Measurements from ENCODE around the gene TGFBR2. TPM values are rescaled to one million over a fixed set of nuclear protein-coding genes. Genes with fewer than 3 reads are reported as not detected.

The TGFBR2 gene
- total RNA-seq, 1 donor from 2014 or later: 26.1 TPM

- Mint-ChIP-seq H3K27ac (no peak overlapping the region), H3K4me3 (no peak overlapping the region), H3K9me3 (no peaks in the 10 kb centered on the region), H3K27me3 (no peaks in the 10 kb centered on the region), H3K4me1 (ENCODE audit: unreplicated experiment) (peaks cover 27% of the 10 kb centered on the region), H3K36me3 (peaks cover 69% of the 10 kb centered on the region)
- DNase-seq (ENCODE audit: extremely low spot score, unreplicated experiment): no peak
- TF ChIP-seq CTCF (conservative IDR thresholded peaks at IDR 0.05): no peak
These were observed 70.9 kb downstream of the TGFBR2 start for GRCh38 chr3:30677347-30677685.

GRCh38 chr3:30679045-30679444 is 72.6 kb downstream of the TGFBR2 start:
- no peaks in the 10 kb centered on the region for H3K9me3 Mint-ChIP-seq
- H3K4me1 Mint-ChIP-seq (ENCODE audit: unreplicated experiment): peaks cover 33% of the 10 kb centered on the region
- H3K36me3 Mint-ChIP-seq: peaks cover 63% of the 10 kb centered on the region
- no peak for TF ChIP-seq CTCF (conservative IDR thresholded peaks at IDR 0.05)
- no peaks in the 10 kb centered on the region for H3K27me3 Mint-ChIP-seq
- no peak for DNase-seq (ENCODE audit: extremely low spot score, unreplicated experiment)
- H3K27ac Mint-ChIP-seq: no peak overlapping the region
- H3K4me3 Mint-ChIP-seq: no peak overlapping the region

- Mint-ChIP-seq H3K36me3 (peaks cover 52% of the 10 kb centered on the region), H3K27ac (peak overlapping the region; percentile 2), H3K27me3 (no peaks in the 10 kb centered on the region), H3K4me1 (ENCODE audit: unreplicated experiment) (peaks cover 34% of the 10 kb centered on the region), H3K4me3 (peak overlapping the region; percentile 7), H3K9me3 (no peaks in the 10 kb centered on the region)
- TF ChIP-seq CTCF (conservative IDR thresholded peaks at IDR 0.05): no peak
- DNase-seq (ENCODE audit: extremely low spot score, unreplicated experiment): no peak
These were observed 74.6 kb downstream of the TGFBR2 start for GRCh38 chr3:30680789-30681648.

GRCh38 chr3:30681649-30682211 is 75.3 kb downstream of the TGFBR2 start:
- H3K4me1 Mint-ChIP-seq (ENCODE audit: unreplicated experiment): peaks cover 34% of the 10 kb centered on the region
- no peak for TF ChIP-seq CTCF (conservative IDR thresholded peaks at IDR 0.05)
- H3K9me3 Mint-ChIP-seq: no peaks in the 10 kb centered on the region
- H3K27me3 Mint-ChIP-seq: no peaks in the 10 kb centered on the region
- H3K4me3 Mint-ChIP-seq: peak overlapping the region; percentile 0
- peaks cover 49% of the 10 kb centered on the region for H3K36me3 Mint-ChIP-seq
- DNase-seq (ENCODE audit: extremely low spot score, unreplicated experiment): no peak
- H3K27ac Mint-ChIP-seq: peak overlapping the region; percentile 2

GRCh38 chr3:30682434-30683155 is 76.2 kb downstream of the TGFBR2 start:
- no peak for TF ChIP-seq CTCF (conservative IDR thresholded peaks at IDR 0.05)
- Mint-ChIP-seq H3K27me3 (no peaks in the 10 kb centered on the region), H3K9me3 (no peaks in the 10 kb centered on the region), H3K4me1 (ENCODE audit: unreplicated experiment) (peaks cover 30% of the 10 kb centered on the region), H3K27ac (no peak overlapping the region), H3K4me3 (no peak overlapping the region), H3K36me3 (peaks cover 48% of the 10 kb centered on the region)
- DNase-seq (ENCODE audit: extremely low spot score, unreplicated experiment): no peak
